Skin of body (tissue), 2 donors: Measurements from ENCODE around the gene TOX2. TPM values are rescaled to one million over a fixed set of nuclear protein-coding genes. Genes with fewer than 3 reads are reported as not detected.

ENCODE experiments used
- DNase-seq: peaks from one replicate; lab custom pipeline; 2025; lab: John Stamatoyannopoulos, UW
- total RNA-seq: library from RNA; depleted of rRNA; stranded (reverse); fragments of >200 nt; gene quantifications from one replicate; pipeline ENCODE4 v1.2.3, GENCODE V29; 2014

The TOX2 gene
- total RNA-seq, 1 donor from 2014 or later: 0.89 TPM

DNA sequence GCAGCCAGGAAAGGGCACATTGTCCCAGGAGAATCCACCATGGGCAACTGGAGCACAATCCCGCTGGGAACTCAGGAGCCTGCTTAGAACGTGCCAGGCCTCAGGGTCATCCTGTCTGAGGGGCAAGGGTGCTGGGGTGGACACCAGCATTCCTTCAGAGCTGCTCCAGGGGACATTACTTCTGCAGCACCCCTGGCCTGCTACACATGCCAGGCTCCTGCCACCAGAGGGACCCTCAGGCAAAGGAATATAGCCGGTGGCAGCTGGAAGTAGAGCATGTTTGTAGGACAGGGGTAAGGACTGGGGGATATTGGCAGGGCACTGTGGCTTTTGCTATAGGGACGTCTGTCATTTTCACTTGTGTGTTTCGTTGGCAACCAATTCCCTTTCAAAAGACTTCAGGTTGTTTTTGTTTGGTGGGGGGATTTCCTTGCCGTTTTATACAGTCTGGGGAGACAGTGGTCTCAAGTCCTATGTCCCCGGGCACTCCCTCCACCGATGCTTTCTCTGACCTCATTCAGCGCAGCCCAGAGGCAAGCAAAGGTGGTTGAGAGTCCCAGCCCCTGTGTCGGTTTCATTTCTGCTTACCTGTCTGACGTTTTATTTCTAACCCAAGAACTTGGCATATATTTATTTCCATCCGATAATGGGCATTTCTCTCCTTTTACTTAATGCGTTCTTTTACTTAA lies 141.5 kb downstream of the TOX2 start:
- DNase-seq: no peak

DNA sequence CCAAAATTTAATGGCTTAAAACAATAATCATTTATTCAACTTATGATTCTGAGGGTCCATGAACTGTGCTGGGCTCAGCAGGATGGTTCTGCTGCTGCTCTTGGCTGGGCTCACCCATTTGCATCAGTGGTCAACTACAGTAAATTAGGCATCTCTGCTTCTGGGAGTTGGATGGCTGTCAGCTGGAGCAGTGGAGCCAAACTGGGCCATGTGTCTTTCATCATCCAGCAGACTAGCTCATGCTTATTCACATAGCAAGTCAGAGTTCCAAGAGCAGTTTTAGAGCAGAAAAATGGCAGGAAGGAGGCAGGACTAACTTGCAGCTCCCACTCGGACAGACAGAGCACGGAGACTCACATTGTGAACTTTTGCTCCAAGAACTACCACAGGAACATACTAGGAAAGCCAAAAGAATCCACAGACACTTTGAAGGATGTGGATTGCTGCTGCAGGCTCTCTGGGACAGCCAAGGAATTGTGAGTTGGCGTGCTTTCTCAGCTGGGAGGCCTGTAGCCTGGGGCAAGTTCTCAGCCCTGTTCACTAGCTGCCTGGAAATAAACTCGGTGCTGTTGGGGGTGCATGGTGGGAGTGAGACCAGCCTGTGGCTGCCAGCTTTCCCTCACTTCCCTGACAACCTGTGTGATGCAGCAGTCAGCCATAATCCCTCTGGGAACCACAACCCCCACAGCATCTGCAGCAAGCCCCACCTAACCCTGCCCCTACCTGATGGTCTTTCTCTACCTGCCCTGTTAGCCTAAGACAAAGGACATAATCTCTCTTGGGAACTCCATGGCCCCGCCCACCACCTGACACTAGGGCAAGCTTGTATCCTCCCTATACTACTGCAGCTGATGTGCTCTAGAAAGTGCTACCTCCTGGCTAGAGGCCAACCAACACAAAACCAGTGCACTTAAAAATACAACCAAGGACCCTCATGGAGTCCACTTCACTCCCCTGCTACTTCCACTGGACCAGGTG lies 143.3 kb downstream of the TOX2 start:
- no peak for DNase-seq

DNA sequence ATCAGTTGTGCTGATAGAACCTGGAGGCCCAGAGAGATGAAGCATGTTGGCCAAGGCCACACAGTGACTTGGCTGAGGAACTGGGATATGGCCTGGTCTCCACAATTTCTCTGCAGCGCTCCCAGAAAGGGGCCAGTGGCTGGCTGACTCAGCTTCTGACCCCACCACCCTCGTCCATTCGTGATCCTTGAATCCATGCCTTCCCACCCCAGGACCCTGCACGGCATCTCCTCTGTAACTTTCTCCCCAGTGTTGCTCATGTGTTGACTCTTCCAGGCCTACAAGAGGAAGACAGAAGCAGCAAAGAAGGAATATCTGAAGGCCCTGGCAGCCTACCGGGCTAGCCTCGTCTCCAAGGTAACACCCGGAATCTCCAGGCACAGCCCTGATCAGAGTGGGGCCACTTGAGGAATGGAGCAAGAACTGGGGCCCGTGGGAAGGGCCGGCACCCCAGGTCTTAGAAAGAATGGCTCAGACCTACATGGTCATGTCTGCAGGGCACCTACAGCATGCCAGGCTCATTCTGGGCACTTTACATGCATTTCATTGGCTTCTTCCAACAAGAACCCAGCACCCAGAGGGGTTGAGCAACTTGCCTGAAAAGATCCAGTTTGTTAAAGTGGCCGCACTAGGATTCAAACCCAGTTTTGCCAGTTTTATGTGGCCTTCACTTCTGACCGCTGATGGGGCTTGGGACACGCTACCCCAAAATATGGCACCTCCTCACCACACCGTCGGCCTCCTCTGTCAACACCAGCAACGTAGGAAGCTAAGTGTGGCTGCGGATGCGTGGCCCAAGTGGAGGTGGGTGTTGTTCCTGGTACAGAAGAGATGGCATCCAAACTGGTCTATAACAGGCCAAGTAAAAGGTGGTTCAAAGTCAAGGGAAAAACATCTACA lies 150.1 kb downstream of the TOX2 start:
- no peak for DNase-seq

DNA sequence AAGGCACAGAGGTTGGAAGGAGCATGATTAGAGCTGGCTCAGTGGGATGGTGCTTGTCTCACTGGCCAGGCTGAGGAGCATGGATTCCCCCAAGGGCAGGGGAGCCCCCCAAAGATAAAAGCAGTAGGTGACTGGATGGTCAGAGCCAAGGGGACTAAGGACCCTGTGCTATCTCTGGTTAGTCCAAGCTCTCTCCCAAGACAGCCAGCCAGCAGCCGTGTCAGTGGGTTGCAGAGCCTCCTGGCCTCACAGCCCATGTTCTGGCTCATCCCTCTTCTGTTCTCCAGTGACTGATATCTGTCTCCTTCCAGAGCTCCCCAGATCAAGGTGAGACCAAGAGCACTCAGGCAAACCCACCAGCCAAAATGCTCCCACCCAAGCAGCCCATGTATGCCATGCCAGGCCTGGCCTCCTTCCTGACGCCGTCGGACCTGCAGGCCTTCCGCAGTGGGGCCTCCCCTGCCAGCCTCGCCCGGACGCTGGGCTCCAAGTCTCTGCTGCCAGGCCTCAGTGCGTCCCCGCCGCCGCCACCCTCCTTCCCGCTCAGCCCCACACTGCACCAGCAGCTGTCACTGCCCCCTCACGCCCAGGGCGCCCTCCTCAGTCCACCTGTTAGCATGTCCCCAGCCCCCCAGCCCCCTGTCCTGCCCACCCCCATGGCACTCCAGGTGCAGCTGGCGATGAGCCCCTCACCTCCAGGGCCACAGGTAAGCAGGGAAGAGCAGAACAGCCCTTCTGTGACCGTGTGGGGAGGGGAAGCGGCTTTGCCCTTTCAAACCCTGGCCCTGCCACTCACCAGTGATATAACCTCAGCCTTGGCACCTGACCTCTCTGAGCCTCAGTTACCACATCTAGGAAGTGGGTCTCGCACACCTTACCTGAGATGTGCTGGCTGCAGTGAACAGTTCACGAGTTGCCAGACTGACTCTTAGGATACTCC lies 151.0 kb downstream of the TOX2 start:
- no peak for DNase-seq

DNA sequence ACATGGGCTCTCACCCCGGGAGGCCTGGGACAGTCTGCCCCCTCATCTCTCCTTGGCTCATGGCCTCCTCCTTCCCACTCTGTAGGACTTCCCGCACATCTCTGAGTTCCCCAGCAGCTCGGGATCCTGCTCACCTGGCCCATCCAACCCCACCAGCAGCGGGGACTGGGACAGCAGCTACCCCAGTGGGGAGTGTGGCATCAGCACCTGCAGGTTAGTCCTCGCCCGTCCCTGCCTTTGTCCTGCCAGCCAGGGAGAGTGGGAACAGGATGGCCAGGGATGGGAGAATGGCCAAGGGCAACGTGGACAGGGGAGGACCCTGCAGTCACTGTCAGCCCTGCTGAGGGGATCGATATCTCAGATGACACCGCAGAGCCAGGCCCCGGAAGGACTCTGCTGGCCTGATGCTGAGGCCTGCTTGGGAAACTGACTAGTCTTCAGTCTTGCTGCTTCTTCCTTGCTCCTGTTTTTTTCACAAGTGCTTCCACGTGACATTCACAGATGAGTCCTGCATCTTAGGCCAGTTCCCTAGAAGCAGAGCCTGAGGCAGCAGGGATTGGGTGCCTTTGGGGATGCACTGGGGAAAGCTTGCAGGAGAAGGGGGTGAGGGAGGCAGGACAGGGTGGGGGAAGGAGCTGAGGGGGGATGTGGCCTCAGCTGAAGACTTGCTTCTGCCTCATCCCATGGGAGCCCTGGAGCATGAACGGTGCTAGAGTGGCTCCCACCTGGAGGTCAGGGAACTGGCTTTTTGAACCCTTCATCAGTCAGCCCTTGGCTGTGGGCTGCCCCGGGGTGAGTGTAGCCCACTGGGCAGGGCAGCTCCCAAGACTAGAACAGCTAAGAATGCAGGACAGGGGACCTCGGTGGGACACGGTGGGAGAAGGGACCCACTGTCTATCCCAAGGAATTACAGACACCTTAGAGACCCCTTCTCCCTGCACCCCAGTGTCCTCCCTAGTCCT lies 152.3 kb downstream of the TOX2 start:
- DNase-seq: no peak

DNA sequence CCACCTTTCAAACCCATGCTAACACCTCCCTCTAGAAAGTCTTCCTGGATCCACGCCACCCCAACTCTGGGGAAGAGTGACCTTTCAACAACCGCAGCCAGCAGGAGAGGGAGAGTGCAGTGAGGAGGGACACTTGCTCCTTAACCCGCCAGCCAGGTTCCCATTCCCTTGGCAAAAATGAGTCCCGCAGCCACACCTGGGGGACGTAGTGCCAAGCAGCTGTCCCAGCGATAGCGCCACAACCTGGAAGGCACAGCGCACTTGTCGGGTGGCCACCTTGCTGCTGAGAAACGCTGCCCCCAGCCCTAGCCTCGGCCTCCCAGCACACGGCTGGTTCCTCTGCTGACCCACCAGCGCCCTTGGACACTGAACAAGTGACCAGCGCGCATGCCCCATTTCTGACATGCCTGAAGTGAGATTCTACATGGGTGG lies 153.0 kb downstream of the TOX2 start:
- DNase-seq: no peak

DNA sequence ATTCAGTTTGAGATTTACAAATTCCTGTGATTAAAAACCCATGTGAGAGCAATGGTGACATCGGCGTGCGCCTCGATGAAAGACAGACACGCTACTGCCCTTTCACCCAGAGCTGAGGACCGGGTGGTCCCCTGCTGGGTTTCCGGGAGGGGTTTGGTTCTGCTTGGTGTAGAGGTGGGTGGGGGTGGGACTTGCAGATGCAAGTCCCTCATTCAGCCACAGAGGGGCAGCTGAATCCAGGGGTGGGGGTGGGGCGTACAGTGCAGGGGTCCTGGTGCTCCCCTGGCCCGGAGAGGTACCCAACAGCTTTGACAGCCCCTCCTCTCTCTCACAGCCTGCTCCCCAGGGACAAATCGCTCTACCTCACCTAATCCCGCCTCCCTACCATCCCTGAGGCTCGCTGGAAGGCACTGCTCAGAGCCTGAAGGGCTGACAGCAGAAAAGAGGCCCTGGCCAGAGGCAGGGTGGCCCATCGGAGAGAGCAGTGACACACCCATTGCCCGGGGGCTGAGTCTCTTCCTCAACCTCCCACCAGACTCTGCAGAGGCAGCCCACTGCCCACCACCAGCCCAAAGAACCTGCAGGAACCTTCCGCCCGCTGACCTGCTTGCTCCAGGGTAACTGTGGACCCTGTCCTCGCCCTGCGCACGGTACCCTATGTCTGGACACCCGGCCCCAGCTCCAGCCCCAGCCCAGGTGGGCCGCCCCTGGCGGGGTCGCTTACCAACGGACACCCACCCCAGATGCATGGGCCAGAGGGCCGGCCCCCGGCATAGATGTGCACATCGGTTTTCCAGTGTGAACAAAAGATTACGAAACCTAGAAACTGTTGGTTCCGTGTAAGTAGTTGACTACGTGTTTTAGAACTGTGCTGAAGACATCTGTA lies 153.9 kb downstream of the TOX2 start:
- DNase-seq: no peak

DNA sequence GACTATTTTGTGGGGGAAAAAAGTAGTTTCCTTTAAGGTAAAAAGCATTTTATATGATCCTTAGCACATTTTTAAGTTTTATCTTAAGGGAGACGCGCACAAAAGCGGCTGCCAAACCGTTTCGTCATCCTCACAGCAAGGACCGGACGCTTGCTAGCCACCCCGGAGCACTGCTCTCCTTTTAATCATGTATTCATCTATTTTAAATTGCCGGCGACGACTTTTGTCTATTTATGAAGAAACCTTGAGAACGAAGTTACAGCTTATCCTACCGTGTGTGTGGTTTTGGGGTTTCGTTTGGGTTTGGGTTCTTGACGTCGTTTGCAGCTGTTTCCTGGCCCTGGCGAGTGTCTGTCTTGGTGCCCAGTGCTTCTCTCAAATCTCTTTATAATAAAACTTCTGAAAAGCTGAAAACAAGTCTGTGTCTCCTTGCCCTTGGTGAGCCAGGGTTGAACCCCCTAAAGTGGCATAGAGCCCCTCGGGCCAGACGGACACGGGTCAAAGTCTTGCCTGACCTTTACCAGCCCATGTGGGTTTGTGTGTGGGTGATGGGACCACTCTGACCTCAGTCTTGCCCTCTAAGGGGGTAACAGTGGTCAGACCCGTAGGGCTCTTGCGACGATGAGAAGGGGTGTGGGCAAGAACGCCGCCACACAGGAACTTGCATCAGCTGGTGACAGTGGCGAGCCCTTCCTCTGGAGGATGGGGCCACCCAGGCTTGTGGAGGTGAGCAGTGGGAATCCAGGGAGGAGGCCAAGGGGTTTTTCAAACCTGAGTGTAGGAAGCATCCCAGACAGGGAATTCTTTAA lies 154.8 kb downstream of the TOX2 start:
- DNase-seq: no peak

DNA sequence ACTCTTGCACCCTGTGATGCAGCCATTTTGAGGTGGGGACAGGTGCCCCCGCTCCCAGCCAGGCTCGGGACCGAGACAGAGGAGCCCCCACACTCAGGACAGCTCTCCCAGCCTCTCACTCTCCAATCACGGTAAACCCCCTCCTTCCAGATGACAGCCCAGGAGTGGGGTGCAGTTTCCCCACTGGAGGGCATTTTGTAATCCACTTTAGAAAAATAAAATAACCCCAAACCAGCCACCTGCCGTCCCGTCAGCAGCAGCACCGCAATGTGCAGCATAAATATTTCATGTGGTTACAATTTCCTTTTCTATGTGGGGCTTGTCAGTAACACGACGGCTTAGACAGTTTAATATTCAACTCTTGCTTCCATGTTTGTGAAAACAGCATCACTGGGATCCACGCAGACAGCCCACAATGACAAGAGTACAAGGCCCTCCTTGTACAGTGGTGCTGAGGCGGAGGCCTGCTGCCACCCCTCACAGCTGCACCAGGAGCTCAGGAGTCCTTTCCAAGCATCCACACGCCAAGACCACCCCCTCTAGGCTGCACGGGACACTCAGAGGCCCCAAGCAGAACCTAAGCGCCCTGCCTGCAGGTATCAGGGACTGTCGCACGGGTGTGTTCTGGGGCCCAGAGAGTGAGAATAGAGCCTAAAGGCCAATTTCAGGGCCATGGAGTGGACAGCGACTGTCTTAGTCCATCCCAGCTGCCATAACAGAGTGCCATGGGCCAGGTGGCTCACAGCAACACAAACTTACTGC lies 155.7 kb downstream of the TOX2 start:
- DNase-seq: no peak

DNA sequence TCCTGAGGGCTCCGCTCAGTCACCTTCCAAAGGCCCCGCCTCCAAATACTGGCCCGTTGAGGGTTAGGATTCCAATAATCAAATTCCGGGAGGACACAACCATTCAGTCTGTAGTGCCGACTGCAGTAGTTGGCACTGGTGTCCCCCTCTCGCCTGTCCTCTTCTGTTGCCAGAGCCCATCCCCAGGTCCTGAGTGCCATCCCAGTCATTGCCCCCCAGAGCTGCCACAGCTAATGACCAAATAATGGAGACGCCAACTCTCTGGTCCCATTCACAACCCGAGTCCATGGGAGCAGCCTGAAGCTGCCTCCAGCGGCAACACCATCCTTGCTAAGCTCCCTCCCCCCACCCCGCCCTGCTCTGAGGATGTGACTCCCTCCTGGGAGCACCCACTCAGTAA lies 156.4 kb downstream of the TOX2 start:
- no peak for DNase-seq

DNA sequence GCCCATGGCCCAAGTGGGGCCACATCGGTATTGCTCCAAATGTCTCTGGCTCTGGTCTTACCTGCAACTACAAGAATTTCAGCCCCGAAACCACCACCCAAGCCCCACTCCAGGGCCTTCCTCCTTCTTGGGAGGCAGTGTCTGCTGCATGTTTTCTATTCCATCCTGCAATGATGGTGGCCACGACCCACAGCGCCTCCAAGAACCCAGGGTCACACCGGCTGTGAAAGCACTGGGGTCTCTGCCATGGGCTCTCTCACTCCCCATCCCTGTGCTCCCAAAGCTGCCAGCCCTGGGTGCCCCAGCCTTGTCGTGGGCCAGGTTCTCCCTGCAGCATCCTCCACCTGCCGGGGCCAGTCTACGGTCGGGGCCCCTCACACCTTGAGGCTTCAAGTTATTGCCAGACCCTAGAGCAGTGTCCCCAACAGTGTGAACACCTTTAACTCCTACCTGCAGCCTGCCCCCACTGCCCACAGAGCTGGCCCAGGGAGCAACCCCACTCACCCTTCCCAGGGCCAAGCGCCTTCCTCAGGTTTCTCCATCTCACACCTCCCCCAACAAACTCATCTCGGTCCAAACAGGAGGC lies 157.0 kb downstream of the TOX2 start:
- DNase-seq: no peak

DNA sequence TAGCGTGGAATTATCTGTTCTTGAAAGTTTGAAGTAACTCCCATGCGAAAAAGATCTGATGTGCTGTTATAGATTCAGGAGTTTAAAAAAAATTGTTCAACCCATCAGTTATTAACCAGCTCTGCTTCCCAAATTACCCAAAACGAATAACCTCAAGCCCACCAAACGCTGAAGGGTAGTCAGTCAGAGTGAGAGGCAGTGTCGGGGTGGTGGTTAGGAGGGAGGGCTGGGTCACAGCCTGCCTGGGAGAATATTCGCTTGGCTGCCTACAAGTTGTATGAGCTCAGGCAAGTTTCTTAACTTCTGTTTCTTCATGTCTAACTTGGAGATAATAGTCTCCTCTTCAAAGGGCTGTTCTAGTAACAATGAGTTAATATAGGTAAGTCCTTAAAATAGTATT lies 157.7 kb downstream of the TOX2 start:
- DNase-seq: no peak

DNA sequence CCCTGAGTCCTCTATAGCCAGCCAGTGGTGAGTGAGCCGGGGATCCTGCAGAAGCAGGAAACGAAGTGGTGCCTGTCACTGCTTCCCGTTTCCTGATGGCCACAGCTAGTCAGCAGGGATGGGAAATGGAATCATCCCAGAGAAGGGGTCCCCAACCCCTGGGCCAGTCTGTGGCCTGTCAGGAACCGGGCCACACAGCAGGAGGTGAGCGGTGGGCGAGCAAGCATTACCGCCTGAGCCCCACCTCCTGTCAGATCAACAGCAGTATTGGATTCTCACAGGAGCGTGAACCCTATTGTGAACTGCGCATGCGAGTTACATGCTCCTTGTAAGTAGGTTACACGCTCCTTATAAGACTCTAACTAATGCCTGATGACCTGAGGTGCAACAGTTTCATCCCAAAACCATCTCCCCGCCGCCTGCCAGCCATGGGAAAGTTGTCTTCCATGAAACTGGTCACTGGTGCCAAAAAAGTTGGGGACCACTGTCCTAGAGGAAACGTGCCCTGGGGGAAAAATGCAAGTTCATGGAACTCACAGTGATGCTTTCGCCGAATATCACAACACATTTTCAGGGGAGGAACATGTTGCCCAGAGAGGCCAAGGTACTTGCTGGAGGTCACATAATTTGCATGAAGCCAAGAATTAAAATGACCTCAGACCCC lies 158.5 kb downstream of the TOX2 start:
- no peak for DNase-seq

DNA sequence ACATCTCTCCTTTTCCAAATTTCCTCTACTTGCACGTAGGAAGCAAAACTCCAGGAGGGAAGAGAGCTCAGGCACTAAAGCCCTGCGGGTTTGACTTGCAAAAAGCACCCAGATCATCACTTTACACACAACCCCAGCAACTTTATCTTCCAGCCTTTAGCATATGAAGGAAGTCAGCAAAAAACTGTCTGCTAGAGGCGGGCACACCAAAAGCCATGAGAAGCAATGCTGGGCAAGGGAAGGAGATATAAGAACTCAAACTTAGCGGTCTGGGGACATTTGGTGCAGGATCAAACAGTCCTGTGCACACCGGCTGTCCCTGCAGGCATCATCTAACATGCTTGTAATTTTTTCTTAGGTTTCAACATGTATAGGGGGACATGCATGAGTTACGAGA lies 159.0 kb downstream of the TOX2 start:
- no peak for DNase-seq

DNA sequence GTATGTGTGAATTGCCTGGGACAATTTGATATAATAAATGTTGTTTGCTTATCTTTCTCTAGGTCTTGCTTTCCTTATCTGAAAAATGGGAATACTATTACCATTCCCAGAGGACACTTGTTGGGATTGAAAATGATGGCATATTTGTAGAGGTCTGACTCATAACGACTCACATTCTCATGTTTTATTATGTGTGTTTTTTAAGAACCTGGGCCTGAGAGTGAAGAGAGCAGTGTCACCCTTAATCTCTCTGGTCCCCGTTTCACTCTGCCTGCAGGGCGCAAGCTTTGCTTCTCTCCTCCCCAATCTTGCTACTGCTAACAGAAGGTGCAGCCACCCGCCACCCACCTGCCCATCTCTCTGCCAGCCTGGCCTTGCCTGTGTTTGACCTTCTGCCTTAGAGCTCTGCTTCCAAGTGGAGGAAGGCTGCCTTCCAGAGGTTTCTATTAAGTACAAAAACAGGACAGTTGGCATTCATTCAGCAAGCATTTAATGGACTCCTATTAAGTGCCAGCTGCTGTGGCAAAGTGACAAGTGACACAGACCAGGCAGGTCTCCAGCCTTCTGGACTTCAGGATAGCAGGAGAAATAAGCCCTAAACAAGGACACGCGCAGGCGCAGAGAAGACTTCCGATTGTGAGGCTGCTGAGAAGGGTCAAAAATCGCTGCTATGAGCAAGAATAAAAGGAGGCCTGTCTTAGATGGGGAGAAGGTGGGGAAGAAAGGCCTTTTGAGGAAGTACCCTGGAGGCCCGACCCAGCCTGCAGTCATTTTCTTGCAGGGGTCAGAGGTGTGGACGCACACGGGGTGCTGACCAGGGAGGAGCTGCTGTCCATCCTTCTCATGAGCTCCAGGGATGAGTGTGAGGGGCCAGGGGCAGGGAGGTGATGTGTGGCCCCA lies 159.8 kb downstream of the TOX2 start:
- DNase-seq: no peak
